Neural progenitor cell (in vitro differentiated cells): ENCODE results near the gene NLRC3. TPM values are rescaled to one million over a fixed set of nuclear protein-coding genes. Genes with fewer than 3 reads are reported as not detected.

Source experiments
- DNase-seq: peaks from one replicate; pipeline ENCODE4 v3.0.0-alpha.2; 2016; ENCODE audit warnings: low spot score
- H2AFZ ChIP-seq: fragments of 200-600 bp; sonication (generic); replicated peaks from 2 replicates; pipeline ENCODE4 v1.6.1; 2016; ENCODE audit warnings: antibody characterized with exemption
- H3F3A ChIP-seq: fragments of 200-600 bp; sonication (generic); 2 replicates; pipeline ENCODE4 v1.6.1; 2016; ENCODE audit warnings: antibody characterized with exemption, low read depth
- H3K27ac ChIP-seq: fragments of 200-600 bp; sonication (generic); 2 replicates; pipeline ENCODE4 v1.5.1; 2016; ENCODE audit warnings: mild to moderate bottlenecking
- H3K27me3 ChIP-seq: fragments of 200-600 bp; sonication (generic); 2 replicates; pipeline ENCODE4 v1.6.1; 2016; ENCODE audit warnings: mild to moderate bottlenecking, moderate library complexity
- H3K36me3 ChIP-seq: fragments of 200-600 bp; sonication (generic); 2 replicates; pipeline ENCODE4 v1.5.1; 2016
- H3K4me1 ChIP-seq: fragments of 200-600 bp; sonication (generic); 2 replicates; pipeline ENCODE4 v1.6.1; 2016; ENCODE audit warnings: mixed run types
- H3K4me2 ChIP-seq: fragments of 200-600 bp; sonication (generic); 2 replicates; pipeline ENCODE4 v1.6.1; 2016
- H3K4me3 ChIP-seq: fragments of 200-600 bp; sonication (generic); 2 replicates; pipeline ENCODE4 v1.5.1; 2016
- H3K79me2 ChIP-seq: fragments of 200-600 bp; sonication (generic); 2 replicates; pipeline ENCODE4 v1.6.1; 2016; ENCODE audit warnings: low read depth
- H3K9ac ChIP-seq: fragments of 200-600 bp; sonication (generic); 2 replicates; pipeline ENCODE4 v1.6.1; 2016
- H3K9me3 ChIP-seq: fragments of 200-600 bp; sonication (generic); 2 replicates; pipeline ENCODE4 v1.5.1; 2016; ENCODE audit warnings: low read depth
- H4K20me1 ChIP-seq: fragments of 200-600 bp; sonication (generic); 2 replicates; pipeline ENCODE4 v1.6.1; 2016; ENCODE audit warnings: low read depth
- H3K27ac Mint-ChIP-seq: 3 replicates; pipeline ENCODE4 v1.8.0; 2021; ENCODE audit warnings: mixed read lengths
- H3K27me3 Mint-ChIP-seq: 2 replicates; pipeline ENCODE4 v1.8.0; 2022; ENCODE audit warnings: low read depth, mild to moderate bottlenecking, inconsistent platforms, moderate library complexity, mixed read lengths; ENCODE audit not compliant: insufficient read depth
- H3K36me3 Mint-ChIP-seq: 3 replicates; pipeline ENCODE4 v1.8.0; 2021; ENCODE audit warnings: mixed read lengths
- H3K4me1 Mint-ChIP-seq: 3 replicates; pipeline ENCODE4 v1.8.0; 2021; ENCODE audit warnings: mixed read lengths
- H3K4me3 Mint-ChIP-seq: 3 replicates; pipeline ENCODE4 v1.8.0; 2021; ENCODE audit warnings: mild to moderate bottlenecking, moderate library complexity, mixed read lengths
- H3K9me3 Mint-ChIP-seq: 3 replicates; pipeline ENCODE4 v1.8.0; 2020; ENCODE audit warnings: mixed read lengths
- EZH2 ChIP-seq: fragments of 200-600 bp; sonication (generic); IDR thresholded peaks from 2 replicates; pipeline ENCODE4 v1.6.1; 2017; ENCODE audit warnings: antibody characterized with exemption, mild to moderate bottlenecking, moderate library complexity
- EZH2phosphoT487 ChIP-seq: fragments of 200-600 bp; sonication (generic); IDR thresholded peaks from 2 replicates; pipeline ENCODE4 v1.6.1; 2017; ENCODE audit warnings: antibody characterized with exemption
- total RNA-seq: library from RNA; depleted of rRNA; stranded (reverse); fragments of >200 nt; gene quantifications from 2 replicates; pipeline ENCODE4 v1.2.3, GENCODE V29; 2015; ENCODE audit warnings: low replicate concordance
- TF ChIP-seq, protein P1 (sequence below): fragments of 200-600 bp; sonication (generic); IDR thresholded peaks from 2 replicates; pipeline ENCODE4 v1.5.1; 2017; ENCODE audit warnings: antibody characterized with exemption, mild to moderate bottlenecking

NLRC3 gene
- total RNA-seq, 1 donor from 2014 or later = not detected

GRCh38 chr16:3606441-3606840 is 29.2 kb upstream of the NLRC3 start:
- TF ChIP-seq, protein P1, sequence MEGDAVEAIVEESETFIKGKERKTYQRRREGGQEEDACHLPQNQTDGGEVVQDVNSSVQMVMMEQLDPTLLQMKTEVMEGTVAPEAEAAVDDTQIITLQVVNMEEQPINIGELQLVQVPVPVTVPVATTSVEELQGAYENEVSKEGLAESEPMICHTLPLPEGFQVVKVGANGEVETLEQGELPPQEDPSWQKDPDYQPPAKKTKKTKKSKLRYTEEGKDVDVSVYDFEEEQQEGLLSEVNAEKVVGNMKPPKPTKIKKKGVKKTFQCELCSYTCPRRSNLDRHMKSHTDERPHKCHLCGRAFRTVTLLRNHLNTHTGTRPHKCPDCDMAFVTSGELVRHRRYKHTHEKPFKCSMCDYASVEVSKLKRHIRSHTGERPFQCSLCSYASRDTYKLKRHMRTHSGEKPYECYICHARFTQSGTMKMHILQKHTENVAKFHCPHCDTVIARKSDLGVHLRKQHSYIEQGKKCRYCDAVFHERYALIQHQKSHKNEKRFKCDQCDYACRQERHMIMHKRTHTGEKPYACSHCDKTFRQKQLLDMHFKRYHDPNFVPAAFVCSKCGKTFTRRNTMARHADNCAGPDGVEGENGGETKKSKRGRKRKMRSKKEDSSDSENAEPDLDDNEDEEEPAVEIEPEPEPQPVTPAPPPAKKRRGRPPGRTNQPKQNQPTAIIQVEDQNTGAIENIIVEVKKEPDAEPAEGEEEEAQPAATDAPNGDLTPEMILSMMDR = no peak
- TF ChIP-seq EZH2 (no peak), EZH2phosphoT487 (no peak)
- peaks cover 14% of the 10 kb centered on the region for H3K4me1 Mint-ChIP-seq
- Histone ChIP-seq H3K4me3 (no peak overlapping the region), H3K27me3 (no peaks in the 10 kb centered on the region), H3K36me3 (no peaks in the 10 kb centered on the region), H3K4me2 (no peak overlapping the region), H3K79me2 (peaks cover 11% of the 10 kb centered on the region), H3K9me3 (no peaks in the 10 kb centered on the region), H3F3A (peaks cover 10% of the 10 kb centered on the region), H3K27ac (no peak overlapping the region), H2AFZ (no peak overlapping the region), H3K9ac (no peak overlapping the region), H4K20me1 (peaks cover 7% of the 10 kb centered on the region), H3K4me1 (peaks cover 4% of the 10 kb centered on the region)
- H3K9me3 Mint-ChIP-seq = peaks cover 1% of the 10 kb centered on the region
- peaks cover 30% of the 10 kb centered on the region for H3K36me3 Mint-ChIP-seq
- no peaks in the 10 kb centered on the region for H3K27me3 Mint-ChIP-seq
- H3K27ac Mint-ChIP-seq = no peak overlapping the region
- H3K4me3 Mint-ChIP-seq = no peak overlapping the region
- DNase-seq = no peak

DNA sequence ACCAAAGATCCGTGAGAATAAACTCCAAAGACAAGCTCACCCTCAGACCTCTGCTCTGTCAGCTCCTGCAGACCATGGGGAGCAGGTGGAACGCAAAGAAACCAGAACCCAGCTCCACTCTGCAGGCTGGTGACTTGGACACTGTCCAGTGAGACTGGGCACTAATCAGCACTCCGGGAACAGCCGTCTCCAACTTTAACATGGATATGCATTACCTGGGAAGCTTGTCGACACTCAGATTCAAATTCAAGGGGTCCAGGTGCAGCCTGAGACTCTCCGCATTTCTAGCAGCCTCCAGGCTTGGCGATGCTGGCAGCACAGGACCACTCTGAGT is 25.1 kb upstream of the NLRC3 start:
- Histone ChIP-seq H3K27me3 (no peaks in the 10 kb centered on the region), H3K36me3 (no peaks in the 10 kb centered on the region), H3K4me3 (no peak overlapping the region), H3K4me2 (no peak overlapping the region), H2AFZ (no peak overlapping the region), H3K27ac (no peak overlapping the region), H3K79me2 (no peaks in the 10 kb centered on the region), H4K20me1 (no peaks in the 10 kb centered on the region), H3F3A (no peaks in the 10 kb centered on the region), H3K9ac (no peak overlapping the region), H3K9me3 (no peaks in the 10 kb centered on the region), H3K4me1 (no peaks in the 10 kb centered on the region)
- no peaks in the 10 kb centered on the region for H3K4me1 Mint-ChIP-seq
- TF ChIP-seq EZH2 = no peak
- TF ChIP-seq, protein P1 = no peak
- no peak for TF ChIP-seq EZH2phosphoT487
- peaks cover 56% of the 10 kb centered on the region for H3K36me3 Mint-ChIP-seq
- no peak overlapping the region for H3K27ac Mint-ChIP-seq
- H3K27me3 Mint-ChIP-seq = no peaks in the 10 kb centered on the region
- peaks cover 17% of the 10 kb centered on the region for H3K9me3 Mint-ChIP-seq
- no peak for DNase-seq
- no peak overlapping the region for H3K4me3 Mint-ChIP-seq

- H3K36me3 ChIP-seq = no peaks in the 10 kb centered on the region
- H2AFZ ChIP-seq = no peak overlapping the region
- Mint-ChIP-seq H3K27me3 (no peaks in the 10 kb centered on the region), H3K36me3 (peaks cover 56% of the 10 kb centered on the region), H3K4me1 (no peaks in the 10 kb centered on the region), H3K4me3 (no peak overlapping the region), H3K27ac (no peak overlapping the region), H3K9me3 (peaks cover 17% of the 10 kb centered on the region)
- H3K4me1 ChIP-seq = no peaks in the 10 kb centered on the region
- no peaks in the 10 kb centered on the region for H3K27me3 ChIP-seq
- no peak overlapping the region for H3K27ac ChIP-seq
- DNase-seq = no peak
- H3K4me2 ChIP-seq = no peak overlapping the region
- no peak for TF ChIP-seq EZH2
- no peak for TF ChIP-seq EZH2phosphoT487
- TF ChIP-seq, protein P1 = no peak
- no peaks in the 10 kb centered on the region for H3K79me2 ChIP-seq
- no peaks in the 10 kb centered on the region for H3K9me3 ChIP-seq
- no peak overlapping the region for H3K9ac ChIP-seq
- no peak overlapping the region for H3K4me3 ChIP-seq
- no peaks in the 10 kb centered on the region for H4K20me1 ChIP-seq
- H3F3A ChIP-seq = no peaks in the 10 kb centered on the region
These were observed 24.6 kb upstream of the NLRC3 start for GRCh38 chr16:3601614-3602319.
